ENCODE results near the gene ITIH1.

ITIH1 gene

DNA sequence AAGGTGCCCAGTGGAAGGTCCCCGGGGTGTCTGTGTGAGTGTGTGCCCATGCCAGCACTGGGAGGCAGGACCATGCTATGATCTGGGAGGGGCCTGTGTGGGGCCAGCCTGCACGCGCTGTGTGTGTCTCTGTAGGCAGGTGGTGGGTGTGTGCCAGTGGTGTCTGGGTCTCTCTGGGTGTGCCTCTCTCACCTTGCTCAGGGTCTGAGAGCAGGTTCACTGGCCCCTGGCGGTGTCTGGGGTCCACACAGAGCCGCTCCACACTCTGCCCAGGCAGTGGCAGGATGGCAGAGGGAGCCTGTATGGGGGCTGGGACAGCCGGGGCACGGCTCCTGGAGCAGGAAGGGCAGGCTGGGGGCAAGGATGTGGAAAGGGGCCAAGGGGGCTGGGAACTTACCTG, 40.5 kb downstream of the ITIH1 start:
- TF ChIP-seq, protein P1, sequence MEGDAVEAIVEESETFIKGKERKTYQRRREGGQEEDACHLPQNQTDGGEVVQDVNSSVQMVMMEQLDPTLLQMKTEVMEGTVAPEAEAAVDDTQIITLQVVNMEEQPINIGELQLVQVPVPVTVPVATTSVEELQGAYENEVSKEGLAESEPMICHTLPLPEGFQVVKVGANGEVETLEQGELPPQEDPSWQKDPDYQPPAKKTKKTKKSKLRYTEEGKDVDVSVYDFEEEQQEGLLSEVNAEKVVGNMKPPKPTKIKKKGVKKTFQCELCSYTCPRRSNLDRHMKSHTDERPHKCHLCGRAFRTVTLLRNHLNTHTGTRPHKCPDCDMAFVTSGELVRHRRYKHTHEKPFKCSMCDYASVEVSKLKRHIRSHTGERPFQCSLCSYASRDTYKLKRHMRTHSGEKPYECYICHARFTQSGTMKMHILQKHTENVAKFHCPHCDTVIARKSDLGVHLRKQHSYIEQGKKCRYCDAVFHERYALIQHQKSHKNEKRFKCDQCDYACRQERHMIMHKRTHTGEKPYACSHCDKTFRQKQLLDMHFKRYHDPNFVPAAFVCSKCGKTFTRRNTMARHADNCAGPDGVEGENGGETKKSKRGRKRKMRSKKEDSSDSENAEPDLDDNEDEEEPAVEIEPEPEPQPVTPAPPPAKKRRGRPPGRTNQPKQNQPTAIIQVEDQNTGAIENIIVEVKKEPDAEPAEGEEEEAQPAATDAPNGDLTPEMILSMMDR (IDR thresholded peaks at IDR 0.05; ENCODE audit: borderline replicate concordance, insufficient read depth, low read depth, low read length), result no peak

GRCh38 chr3:52819936-52820335, 42.5 kb downstream of the ITIH1 start:
- H3K4me3 ChIP-seq (ENCODE audit: low read depth, low read length), result no peak overlapping the region
- TF ChIP-seq, protein P1 (IDR thresholded peaks at IDR 0.05; ENCODE audit: borderline replicate concordance, insufficient read depth, low read depth, low read length), result no peak

More for the DNA sequence above, 40.5 kb downstream of the ITIH1 start:
- no peak overlapping the region for H3K4me3 ChIP-seq (ENCODE audit: low read depth, low read length)

- H3K4me3 ChIP-seq (ENCODE audit: low read depth, low read length), result no peak overlapping the region
- TF ChIP-seq, protein P1 (IDR thresholded peaks at IDR 0.05; ENCODE audit: borderline replicate concordance, insufficient read depth, low read depth, low read length), result peak; percentile 87
These were observed 43.3 kb downstream of the ITIH1 start for GRCh38 chr3:52820736-52821135.

- TF ChIP-seq, protein P1 (IDR thresholded peaks at IDR 0.05; ENCODE audit: borderline replicate concordance, insufficient read depth, low read depth, low read length), result no peak
- no peak overlapping the region for H3K4me3 ChIP-seq (ENCODE audit: low read depth, low read length)
These were observed 45.0 kb downstream of the ITIH1 start for GRCh38 chr3:52822363-52822762.

DNA sequence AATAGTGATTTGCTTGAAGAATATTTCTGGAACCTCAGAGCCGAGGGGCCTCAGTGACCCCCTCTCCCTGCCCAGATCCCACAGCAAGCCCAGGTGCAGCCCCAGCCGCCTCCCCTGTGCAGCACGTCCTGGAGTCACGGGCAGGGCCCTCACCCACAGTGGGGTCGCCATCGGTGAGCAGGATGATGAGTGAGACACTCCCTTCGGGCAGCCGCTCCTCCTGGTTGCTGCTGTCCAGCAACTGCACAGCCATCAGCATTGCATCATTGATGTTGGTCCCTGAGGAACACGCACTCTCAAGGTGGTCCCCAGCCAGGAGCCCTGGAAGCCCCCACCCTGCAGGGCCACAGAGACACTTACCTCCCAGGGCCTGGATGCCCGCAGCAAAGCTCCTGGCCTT, 46.6 kb downstream of the ITIH1 start:
- H3K4me3 ChIP-seq (ENCODE audit: low read depth, low read length), result no peak overlapping the region

DNA sequence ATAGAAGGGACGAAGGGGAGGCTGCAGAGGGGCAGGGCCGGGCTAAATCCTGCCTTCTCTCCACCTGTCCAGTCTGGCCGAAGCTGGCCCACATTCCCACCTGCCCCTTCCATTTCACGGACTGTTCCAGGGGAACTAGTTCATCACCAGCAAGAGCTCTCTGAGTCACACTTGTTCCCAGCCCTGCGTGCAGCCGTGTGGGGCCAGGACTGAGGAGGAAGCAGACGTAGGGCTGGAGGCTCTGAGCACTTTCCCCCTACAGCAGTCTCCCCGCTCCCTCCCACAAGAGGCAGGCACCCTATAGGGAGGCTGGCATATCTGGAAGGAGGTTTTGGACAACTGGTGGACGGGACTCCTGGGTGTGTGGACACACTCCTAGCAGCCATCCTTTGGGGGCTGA, 50.0 kb downstream of the ITIH1 start:
- TF ChIP-seq, protein P1 (IDR thresholded peaks at IDR 0.05; ENCODE audit: borderline replicate concordance, insufficient read depth, low read depth, low read length), result no peak
- H3K4me3 ChIP-seq (ENCODE audit: low read depth, low read length), result no peak overlapping the region

More for the DNA sequence above, 46.6 kb downstream of the ITIH1 start:
- TF ChIP-seq, protein P1 (IDR thresholded peaks at IDR 0.05; ENCODE audit: borderline replicate concordance, insufficient read depth, low read depth, low read length), result no peak

GRCh38 chr3:52827866-52828376, 50.5 kb downstream of the ITIH1 start:
- TF ChIP-seq, protein P1 (IDR thresholded peaks at IDR 0.05; ENCODE audit: borderline replicate concordance, insufficient read depth, low read depth, low read length), result no peak
- no peak overlapping the region for H3K4me3 ChIP-seq (ENCODE audit: low read depth, low read length)
